Inflammatory macrophage treated with lipopolysaccharide for 1 hour (primary cell): ENCODE data around the gene SLIT3.

Source experiments
- DNase-seq, 2 donors: peaks; one replicate each; pipeline ENCODE4 v3.0.0-alpha.2; 2020 to 2022

SLIT3 gene

DNA sequence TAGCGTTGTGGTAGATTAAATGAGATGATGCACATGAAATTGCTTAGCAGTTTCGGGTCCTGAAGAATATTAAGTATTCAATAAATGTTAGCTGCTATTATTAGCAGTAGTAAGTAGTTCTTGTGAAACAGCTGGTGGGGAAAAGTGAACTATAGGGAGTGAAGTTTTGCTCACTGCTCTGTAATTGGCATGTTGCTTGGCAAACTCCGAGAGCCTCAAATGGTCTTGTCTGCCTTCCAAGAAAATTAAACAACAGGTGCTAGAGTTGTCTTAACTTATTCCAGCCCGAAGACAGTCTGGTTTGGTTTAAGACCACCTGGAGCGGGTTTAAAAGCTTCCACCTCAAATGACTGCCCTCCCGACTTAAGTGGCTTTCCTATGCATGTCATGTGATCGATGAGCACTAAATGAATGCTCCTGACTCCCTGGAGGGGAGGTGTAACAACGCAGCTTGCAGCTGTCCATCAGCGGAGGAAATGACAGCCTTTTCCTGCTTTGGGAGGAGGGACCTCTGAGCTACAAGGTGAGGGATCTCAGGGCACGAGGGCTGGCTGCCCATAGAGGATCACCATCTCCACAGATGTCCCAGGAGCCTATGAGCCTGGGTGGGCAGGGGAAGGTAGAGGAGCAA lies 518.9 kb downstream of the SLIT3 start:
- no peak for DNase-seq

DNA sequence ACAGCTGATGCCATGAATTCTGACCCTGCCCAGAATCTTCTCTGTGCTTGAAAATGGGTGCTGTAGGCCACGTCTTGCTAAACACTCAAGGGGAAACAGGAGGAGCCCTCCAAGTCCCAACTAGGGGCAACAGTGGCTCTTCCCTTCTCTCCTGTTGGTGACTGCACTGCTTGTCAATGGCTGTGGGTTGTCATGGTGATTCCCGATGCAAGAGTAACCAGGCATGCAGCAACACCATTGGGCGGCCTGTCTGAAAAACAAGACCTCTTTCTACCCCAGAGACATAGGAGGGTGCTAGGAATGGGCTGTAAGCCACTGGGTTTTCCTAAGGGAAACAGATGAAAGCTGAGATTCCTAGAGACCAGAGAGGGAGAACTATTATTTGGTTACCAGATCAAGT lies 520.1 kb downstream of the SLIT3 start:
- DNase-seq = no peak

DNA sequence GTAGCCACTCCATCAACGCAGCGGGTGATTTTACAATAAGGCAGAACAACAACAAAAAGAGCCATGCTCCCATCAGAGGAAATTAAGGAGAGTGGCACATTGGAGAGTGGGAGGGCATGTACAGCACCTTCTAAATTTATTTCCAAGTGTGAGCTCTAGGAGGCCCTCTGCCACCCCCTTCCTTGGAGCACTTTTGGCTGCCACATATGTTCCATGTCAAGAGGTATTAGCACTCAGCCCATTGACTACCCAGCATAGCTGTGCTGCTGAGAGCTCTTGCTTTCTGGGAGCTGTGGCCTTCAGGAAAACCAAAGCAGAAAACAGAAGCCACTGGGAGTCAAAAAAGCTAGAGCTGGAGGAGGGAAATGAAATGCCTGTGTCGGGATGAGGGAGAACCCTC lies 521.6 kb downstream of the SLIT3 start:
- DNase-seq = no peak

DNA sequence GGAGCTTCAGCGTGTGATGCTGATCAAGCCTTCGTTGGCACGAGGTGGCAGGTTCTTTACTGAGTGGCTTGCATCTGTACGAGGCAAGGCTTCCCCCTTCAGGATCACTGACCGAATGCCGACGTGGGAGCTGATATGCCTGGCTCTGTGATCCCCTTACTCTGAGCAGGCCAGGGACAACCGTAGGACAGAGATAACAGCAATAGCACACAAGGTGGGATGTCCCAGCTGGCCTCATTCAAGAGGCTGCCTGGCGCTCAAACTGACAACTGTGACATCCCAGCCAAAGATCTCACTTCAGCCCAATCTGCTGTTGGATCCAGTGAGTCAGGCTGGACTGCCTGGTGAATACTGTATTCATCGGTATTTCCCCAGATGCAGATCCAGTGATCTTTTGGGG lies 522.4 kb downstream of the SLIT3 start:
- no peak for DNase-seq

DNA sequence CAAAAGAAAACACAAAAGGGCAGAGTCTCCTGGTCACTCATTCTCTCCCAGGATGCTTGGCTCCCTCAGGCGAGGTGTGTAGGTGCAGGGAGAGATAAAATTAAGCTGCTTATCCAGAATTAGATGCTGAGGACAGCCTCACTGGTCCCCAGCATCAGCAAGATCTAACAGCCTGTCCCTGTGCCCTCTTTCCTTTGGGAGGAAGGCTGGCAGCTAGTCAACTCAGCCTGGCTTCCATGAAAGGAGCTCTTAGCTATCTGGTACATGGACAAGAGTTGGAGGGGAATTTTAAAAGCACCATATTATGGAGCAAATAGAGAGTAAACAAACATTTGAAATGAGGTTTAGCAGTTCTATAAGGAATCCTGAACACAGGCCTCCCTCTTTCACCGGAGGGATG lies 523.3 kb downstream of the SLIT3 start:
- DNase-seq = no peak

DNA sequence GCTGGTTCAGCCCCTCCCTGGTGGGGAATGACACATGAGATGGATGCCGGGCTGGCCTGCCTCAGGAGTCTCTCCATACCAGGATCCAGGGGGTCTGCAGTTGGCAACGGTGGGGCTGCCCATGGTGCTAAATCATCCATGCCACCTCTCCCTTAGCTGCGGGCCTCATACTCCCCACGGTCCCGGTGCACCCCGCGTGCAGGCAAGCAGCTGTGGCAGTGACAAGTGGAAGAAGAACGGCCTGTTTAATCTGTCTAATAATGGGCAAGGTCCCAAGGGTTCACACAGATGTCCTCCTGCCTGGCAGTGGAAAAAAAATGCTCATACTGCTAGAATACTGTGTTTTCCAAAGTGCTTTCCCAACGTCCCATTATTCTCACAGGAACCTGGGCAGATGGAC lies 524.9 kb downstream of the SLIT3 start:
- no peak for DNase-seq

DNA sequence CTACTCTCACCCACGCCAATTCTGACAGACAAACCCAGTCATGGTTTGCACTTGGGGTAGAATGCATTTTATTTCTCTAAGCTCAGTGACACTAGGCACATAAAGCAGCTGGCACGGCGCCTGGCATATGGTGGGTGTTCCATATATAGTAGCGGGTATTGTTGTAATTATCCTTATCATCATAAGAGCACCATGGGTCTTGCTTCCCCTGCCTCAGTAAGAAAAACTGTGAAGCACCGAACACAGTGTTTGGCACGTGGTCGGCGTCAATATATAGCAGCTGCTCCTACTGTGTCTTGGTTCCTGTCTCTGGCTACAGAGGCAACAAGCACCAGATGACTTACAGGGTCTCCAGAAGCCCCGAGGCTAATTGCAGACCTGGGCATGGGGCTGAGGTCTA lies 527.7 kb downstream of the SLIT3 start:
- no peak for DNase-seq

DNA sequence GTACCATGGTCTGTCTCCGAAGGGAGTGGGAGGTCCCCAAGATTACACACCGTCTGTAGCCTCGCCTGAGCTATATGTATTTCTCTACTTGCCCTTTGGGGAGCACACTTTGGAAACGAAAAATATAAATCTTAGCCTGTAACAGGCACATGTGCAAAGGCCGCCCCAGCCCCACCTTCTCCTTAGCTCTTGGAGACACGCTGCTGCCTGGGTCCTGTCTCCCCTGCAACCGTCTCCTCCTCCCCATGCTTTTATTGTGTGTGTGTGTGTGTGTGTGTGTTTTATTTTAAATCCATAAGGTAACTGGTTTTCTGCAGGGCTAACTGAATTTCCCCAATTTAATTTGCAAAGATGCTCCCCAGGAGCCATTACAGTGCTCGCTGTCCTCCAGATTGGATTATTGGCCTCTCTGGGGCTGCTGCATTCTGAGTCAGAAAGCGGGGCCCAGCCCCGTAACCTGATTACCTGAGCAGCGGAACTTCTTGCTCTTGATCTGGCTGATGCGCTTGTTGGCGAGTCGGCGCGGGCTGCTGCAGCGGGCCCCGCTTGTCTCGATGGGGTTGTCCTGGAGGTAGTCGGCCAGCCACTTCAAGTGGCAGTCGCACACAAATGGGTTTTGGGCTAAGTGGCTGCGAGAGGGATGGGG lies 528.5 kb downstream of the SLIT3 start:
- no peak for DNase-seq

DNA sequence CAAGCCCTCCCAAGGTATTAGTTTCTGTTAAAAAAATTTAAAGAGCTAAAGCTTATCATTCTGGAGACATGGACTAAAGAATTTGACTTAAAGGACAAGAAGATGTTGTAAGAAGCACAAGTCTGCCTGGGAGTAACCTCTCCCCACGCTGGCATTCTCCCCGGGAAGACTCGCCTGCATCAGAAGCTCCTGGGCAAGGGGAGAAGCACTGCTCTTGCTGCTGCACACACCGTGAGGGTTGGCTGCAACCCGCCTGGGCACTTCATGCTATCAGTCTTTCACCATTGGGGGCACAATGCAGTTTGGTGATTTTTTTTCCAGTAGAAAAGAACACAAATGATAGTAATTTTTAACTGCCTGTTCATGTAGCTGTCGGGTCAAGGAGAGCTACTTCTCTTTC lies 529.3 kb downstream of the SLIT3 start:
- no peak for DNase-seq

DNA sequence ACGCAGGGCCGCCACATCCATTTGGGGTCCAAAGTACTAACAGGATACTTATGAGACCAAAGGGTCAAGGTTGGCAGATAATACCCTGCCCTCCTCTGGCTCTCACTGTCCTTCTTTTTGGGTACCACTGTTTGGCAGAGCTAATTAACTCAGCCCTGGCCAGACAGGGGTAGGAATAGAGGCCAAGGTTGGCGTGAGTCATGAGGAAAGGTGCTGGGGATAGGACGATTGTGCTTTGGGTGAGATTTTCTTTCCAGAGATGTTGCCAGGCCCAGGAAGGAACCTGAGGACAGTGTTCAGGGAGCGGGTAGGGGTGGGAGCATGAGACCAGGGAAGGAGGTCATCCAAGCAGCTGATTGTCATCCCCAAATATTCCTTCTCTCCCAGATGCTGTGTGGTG lies 529.9 kb downstream of the SLIT3 start:
- DNase-seq = no peak

DNA sequence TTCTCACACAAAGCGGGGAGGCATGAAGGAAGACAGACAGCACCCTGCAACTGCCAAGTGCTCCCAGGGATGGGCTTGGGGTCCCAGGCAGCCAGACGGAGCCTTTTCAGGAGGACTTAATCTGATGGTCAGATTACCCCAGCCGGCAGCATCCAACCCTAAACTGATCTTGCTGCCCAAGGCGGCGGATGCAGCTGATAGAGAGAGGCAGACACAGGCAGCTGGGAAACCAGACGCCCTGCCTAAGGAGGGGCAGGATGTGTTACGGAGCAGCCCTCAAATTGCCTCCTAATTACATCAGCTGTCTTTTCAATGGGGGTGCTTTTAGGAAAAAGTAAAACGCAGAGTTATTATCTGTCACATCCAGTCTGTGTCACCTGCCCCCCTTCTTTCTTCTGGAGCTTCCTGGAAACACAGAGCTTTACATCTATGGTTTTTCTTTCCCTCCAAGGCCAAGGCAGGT lies 530.9 kb downstream of the SLIT3 start:
- DNase-seq = no peak

DNA sequence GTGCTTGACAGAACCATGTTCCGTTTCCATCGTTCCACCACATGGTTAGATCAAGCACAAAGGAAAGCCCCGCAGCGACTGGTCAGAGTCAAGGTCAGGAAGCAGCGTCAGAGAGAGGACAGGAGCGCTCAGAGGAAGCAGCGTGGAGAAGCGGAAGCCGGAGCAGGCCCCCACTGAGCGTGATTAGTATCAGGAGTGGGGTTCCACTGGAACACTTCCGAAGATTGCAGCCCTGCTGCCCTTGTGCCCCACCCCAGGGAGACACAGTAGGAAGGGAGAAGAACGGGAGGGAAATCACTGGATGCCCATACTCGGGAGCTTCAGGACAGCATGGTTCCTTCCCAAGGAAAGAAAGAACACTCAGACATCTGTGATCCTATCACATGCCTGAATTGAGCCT lies 532.8 kb downstream of the SLIT3 start:
- no peak for DNase-seq

DNA sequence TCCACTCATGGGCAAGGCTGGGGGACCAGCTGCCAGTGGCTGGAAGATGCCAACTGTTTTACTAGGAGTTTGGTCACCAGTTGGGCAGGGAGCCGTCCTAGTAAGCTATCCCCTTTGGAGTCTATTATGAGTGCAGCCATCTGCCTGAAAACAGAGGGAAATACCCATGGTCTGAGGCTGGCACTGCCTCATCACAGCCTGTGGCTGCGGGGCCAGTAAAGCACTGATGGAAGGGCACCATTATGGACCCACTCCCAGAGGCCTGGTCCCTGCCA lies 534.6 kb downstream of the SLIT3 start:
- no peak for DNase-seq

DNA sequence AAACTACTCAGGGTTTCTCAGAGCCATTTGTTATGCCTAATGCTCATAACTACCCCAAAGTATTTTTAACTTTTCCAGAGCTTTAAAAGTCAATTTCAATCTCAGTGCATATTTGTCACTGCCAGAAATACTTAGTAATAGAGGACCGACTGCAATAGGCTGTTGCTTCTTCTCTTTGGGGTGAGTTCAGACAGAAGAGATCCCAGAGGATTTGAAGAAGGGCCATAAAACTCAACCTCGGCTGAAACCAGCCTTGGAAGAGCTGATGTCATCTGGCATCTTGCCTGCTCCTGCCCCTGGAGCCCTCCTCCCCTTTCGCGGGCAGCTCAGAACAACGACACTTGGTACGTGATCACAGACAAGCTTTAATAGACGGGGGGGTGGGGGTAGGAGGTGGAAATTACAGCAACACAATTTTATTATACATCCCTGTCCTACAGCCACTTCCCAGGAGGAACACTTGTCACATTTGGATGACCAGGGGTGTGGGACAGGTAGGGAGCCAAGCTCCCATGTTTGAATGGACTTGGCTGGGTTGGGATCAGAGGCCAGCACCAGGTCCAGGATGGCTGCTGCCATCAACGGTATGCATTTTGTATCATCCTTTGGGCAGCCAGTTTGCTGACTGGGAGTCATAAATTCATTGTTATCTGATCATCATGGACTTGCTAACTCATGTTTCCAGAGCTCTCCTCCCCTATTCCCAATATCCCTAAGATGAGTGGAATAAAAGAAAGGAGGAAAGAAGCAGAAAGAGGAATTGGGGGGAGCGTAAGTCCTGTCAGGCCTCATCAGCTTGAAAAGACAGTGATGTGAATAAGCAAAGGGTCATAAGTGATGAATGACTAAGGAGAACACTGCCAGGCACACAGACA lies 535.2 kb downstream of the SLIT3 start:
- DNase-seq = no peak

DNA sequence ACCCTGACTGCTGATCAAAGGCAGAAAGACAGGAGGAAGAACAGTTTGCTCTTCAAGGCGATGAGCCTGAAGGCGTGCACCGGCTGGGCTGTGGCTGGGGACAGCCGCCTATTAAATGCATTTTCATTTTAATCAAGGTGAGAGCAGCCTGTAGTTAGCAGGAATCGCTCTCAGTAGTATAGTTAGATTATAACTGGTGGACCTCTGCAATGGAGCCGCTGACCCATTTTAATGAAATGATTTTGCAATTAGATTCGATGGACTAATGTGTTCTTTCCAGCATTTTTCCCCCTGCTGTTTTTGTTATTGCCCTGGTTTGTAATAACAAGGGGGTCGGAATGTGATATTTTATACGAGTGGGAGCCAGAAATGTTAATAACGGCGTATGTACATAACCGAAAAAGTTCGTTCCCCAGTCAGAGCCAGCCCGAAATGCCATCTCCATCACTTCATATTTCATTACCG lies 535.8 kb downstream of the SLIT3 start:
- DNase-seq = no peak

DNA sequence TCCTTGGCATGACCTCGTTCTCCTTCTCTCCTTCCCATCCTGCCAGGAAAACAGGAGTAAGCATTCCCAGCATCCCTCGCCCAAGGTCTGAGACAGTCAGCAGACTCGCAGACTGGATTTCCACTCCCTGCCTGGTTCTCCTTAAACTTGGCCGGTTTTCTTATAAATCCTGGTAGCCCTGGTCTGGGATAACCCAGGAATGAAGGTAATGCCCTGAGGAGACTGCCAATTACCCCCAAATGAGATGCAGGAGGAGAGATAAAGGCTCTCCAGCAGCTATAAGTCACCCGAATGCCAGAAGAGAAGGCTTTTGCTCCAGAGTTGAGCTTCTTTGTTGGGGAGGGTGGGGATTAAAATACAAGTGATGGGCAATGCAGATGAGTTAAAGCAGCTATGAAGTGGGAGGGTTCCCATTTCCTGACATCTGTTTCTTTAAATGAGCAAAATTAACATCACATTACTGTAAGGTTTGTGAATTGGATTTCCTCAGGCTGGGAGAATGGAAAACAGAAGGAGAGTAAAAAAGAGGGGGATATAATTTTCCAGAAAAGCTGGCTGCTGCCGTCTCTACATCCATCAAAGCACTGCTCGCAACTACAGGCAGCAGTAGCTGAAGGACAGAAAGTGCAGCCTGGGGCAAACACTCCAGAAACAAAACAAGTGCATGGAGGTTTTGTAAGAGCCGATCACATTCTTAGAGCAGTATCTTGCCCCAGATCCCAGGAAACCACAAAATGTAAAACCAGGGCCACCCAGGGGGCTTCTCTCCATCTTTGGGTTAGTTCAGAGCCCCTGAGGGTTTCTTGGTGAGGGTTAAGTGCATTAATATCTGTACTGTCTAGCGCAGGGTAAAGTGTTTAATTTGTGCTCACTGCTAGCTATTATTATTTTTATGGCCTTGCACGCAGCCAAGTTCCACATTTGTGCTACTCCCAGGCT lies 544.2 kb downstream of the SLIT3 start:
- no peak for DNase-seq

DNA sequence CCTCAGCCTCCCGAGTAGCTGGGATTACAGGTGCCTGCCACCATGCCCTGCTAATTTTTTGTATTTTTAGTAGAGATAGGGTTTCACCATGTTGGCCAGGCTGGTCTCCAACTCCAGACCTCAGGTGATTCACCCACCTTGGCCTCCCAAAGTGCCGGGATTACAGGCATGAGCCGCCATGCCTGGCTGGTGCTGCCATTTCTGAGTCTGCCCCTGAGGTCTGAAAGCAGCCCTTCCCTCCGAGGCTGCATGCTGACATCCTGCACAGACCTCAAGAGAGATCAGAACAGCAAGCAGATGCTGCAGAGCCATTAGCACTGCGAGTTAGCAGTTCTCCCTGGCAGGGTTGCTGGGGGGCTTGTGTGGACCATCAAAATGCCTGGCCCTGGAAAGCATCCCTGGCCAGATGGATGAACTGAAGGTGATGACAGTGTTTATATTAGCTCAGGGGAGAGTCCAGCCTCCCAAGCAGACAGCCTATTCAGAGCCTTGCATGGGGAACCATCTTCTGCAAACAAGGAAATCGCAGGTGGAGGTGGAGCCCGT lies 545.3 kb downstream of the SLIT3 start:
- no peak for DNase-seq

DNA sequence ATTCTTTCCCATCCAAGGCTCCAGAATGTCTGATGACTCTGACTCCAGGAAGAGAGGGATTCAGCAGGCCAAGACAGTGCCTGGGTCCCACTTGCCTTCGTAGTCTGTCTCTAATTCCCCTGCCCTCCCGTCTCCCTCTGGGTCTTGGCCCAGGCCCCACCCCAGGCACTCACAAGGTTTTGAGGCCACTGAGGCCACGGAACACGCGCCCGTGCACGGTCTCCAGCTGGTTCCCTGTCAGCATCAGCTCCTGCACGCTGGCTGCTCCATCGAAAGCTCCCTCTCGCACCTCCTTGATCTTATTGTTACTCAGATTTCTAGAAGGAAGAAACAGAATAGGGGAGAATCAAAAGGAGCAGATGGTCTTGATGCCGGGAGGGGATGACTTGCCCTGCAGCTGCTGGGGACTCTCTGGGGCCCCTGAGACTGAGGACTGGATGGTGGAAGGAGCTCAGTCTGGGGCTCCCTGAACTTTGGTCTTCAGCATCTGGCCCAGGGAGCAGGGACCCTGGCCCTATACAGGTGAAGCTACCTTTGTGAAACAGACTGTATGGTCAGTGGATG lies 547.2 kb downstream of the SLIT3 start:
- no peak for DNase-seq

DNA sequence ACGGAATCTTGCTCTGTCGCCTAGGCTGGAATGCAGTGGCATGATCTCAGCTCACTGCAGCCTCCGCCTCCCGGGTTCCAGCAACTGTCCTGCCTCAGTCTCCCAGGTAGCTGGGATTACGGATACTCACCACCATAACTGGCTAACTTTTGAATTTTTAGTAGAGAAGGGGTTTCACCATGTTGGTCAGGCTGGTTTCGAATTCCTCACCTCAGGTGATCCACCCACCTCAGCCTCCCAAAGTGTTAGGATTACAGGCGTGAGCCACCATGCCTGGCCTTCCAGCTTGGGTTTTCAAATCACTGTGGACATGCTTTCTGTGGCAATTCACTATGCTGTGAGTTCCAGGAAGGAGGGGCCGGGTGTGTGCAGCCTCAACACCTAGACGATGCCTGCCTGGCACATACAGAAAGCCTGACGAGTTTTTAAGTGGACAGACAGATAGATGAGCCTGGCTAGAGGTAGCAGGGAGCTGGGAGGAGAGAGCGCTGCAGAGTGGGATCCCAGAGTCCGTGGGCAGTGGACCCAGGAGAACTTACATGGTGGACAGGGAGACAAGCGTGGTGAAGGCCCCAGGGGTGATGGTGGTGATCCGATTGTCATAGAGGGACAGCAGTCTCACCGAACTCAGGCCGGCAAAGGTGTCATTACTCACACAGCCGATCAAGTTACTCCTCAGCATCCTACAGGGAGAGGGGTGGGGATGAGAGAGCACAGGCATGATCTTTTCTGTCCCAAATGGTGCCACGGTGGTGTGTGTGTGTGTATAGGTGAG lies 548.3 kb downstream of the SLIT3 start:
- DNase-seq = no peak

DNA sequence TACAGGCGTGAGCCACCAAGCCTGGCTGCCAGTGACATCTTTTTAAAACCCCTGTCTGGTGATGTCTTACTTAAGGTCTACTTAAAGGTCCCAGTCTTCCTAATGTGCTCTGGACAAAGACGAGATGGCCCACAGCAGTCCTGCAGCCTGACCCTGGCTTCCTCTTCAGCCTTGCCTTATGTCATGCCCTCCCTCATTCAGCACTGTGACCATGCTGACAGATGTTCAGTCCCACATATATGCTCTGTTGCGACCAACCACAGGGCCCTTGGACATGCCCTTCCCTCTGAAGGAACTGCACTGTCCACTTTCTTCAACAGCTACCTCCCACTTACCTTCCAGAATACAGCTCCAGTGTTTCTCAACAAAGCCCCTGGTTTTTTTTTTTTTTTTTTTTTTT lies 548.9 kb downstream of the SLIT3 start:
- DNase-seq = no peak

DNA sequence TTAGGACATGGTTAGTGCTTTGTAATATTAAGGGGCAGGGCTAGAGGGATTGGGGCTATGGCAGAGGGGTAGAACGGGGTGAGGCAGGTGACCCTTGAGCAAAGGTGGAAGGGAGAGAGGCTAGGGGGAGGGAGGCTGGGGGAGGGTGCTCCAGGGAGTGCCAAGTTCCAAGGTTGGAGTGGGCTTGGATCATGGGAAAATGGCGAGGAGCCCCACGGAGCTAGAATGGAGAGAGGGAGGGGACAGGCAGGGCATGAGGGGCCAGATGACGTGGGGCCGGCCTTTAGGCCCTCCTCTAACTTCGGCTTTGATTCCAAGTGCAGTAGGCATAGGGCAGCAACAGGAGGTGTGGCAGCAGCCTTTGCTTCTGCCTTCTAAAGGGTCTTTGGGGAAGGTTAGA lies 550.0 kb downstream of the SLIT3 start:
- no peak for DNase-seq
